ENCODE results near the gene SMIM17.

Gene SMIM17

DNA sequence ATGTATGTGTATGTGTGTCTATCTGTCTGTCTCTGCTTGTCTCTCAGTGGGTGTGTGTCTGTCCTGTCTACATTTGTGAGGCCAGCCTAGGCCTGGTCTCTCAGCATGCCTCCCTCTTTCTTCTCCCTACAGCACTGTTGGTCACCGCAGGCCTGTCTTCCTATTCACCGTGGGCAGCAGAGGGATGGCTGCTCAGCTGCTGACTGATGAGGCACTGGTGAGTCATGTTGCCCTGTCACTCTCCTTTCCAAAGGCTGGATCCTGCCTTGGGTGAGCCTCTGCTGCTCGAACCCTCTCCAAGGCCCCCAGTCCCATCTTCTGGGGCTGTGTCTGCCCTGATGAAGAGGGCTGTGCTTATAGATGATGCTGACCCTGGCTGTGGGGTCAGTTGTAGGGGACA, 41.6 kb upstream of the SMIM17 start:
- DNase-seq (ENCODE audit: low read depth) = no peak
- TF ChIP-seq, protein P1, sequence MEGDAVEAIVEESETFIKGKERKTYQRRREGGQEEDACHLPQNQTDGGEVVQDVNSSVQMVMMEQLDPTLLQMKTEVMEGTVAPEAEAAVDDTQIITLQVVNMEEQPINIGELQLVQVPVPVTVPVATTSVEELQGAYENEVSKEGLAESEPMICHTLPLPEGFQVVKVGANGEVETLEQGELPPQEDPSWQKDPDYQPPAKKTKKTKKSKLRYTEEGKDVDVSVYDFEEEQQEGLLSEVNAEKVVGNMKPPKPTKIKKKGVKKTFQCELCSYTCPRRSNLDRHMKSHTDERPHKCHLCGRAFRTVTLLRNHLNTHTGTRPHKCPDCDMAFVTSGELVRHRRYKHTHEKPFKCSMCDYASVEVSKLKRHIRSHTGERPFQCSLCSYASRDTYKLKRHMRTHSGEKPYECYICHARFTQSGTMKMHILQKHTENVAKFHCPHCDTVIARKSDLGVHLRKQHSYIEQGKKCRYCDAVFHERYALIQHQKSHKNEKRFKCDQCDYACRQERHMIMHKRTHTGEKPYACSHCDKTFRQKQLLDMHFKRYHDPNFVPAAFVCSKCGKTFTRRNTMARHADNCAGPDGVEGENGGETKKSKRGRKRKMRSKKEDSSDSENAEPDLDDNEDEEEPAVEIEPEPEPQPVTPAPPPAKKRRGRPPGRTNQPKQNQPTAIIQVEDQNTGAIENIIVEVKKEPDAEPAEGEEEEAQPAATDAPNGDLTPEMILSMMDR (IDR thresholded peaks at IDR 0.05; ENCODE audit: control insufficient read depth, extremely low read depth, insufficient read depth) = no peak
- H3K4me3 ChIP-seq (ENCODE audit: low read depth, low read length) = no peak overlapping the region

DNA sequence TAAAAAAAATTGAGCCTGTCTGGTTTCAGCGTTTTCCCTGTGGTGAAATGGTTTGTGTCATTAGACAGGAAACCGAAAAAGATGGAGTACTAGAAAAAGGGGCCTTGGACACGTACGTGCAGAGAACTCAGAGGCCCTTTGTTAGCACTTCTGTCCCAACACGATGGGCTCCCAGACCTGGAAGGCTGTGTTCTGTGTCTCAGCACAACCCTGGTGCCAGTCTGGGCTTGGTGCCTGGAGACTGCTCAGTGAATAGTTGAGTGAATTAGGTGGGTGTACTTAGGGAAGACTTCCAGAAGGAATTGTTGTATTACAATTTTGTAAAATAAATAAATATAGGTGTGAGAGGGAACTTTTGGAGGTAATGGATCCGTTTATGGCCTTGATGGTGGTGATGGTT, 39.1 kb upstream of the SMIM17 start:
- DNase-seq (ENCODE audit: low read depth) = no peak
- TF ChIP-seq, protein P1 (IDR thresholded peaks at IDR 0.05; ENCODE audit: control insufficient read depth, extremely low read depth, insufficient read depth) = no peak
- no peak overlapping the region for H3K4me3 ChIP-seq (ENCODE audit: low read depth, low read length)

DNA sequence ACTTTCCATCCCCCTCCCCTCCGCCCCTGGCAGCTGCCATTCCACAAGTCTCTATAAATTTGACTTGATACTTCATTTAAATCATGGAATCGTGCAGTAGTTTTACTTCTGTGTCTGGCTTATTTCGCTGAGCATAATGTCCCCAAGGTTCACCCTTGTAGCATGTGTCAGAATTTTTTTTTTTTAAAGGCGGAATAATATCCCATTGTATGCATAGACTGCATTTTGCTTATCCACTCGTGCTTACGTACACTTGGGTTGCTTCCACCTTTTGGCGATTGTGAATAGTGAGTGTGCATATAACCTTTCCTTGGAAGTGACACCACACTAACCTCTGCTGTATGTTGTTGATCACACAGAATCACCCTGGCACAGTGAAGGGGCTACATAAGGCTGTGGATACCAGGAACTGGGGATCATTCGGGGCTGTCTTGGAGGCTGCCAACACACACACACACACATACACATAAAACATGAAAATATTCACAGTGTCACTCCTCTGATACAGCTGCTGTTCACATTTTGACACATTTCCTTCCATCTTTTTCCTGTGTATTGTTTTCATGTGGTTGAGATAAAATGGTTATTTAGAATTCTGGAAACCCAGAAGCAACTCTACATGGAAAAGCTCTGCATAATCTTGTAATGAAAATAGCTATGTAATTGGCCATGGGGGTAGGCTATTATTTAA, 34.5 kb upstream of the SMIM17 start:
- no peak overlapping the region for H3K4me3 ChIP-seq (ENCODE audit: low read depth, low read length)
- no peak for DNase-seq (ENCODE audit: low read depth)
- TF ChIP-seq, protein P1 (IDR thresholded peaks at IDR 0.05; ENCODE audit: control insufficient read depth, extremely low read depth, insufficient read depth) = no peak

DNA sequence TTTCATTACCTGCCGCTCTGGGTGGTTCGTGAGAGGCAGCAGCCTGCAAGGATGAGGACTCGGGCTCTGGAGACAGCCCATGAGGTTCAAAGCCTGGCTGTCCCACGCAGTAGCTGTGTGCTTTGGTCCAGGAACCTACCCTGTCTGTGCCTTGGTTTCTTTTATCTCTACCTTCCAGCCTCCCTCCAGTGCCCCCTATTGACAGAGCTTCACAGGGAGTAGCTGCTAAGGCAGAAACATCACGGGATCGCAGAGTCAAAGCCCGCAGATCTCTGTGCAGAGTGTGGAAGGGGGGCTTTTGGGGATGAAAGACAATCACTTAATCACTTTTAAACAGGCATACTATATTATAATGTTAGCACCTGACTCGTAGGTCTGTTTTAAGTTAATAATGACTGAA, 31.7 kb upstream of the SMIM17 start:
- no peak overlapping the region for H3K4me3 ChIP-seq (ENCODE audit: low read depth, low read length)
- DNase-seq (ENCODE audit: low read depth) = no peak
- TF ChIP-seq, protein P1 (IDR thresholded peaks at IDR 0.05; ENCODE audit: control insufficient read depth, extremely low read depth, insufficient read depth) = no peak

DNA sequence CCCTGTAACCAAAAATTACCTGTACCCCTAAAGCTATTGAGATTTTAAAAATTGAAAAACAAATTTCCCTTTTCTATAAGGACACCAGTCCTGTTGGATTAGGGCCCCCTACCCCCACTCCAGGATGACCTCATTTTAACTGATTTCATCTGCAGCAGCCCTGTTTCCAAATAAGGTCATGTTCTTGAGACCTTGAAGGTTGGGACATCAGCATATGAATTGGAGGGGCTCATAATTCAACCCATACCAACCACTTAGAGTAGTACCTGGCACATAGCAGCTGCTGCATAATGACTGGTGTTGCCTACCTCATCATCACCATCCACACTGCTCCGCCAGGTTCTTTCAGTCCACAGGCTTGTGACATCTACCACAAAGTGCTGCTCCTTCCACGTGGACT, 30.2 kb upstream of the SMIM17 start:
- no peak for DNase-seq (ENCODE audit: low read depth)
- no peak overlapping the region for H3K4me3 ChIP-seq (ENCODE audit: low read depth, low read length)
- TF ChIP-seq, protein P1 (IDR thresholded peaks at IDR 0.05; ENCODE audit: control insufficient read depth, extremely low read depth, insufficient read depth) = no peak

DNA sequence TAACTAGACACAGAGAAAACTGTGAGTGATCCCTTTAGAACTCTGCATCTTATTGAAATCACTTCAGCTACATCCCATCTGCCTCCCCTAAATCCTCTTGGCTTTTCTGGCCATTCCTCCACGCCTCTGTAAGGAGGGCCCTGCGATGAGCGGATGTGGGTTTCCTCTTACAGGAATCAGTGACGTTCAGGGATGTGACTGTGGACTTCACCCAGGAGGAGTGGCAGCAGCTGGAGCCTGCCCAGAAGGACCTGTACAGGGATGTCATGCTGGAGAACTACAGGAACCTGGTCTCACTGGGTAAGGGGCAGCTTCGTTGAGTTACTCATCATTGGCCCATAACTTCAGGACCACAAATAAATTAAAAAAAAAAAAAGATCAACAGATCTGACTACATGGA, 29.3 kb upstream of the SMIM17 start:
- DNase-seq (ENCODE audit: low read depth) = no peak
- TF ChIP-seq, protein P1 (IDR thresholded peaks at IDR 0.05; ENCODE audit: control insufficient read depth, extremely low read depth, insufficient read depth) = no peak
- H3K4me3 ChIP-seq (ENCODE audit: low read depth, low read length) = no peak overlapping the region

DNA sequence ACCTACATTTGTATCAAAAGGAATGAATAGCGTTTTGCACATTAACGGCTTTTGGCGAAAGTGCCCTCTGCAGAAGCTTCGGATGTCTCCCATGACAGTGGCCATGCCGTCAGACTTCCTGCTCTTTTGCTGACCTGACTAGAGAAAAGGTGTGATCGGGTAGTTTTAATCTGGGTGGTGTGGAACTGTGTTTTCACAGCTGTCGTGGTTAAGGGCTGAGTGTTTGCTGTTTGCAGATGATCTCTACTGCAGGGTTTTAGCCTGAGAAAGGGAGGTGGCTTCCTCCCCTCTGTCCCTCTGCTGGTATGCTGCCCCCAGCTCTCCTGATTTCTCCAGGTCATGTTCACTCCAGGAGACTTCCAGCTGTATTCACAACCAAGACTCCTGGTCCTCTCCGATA, 25.4 kb upstream of the SMIM17 start:
- H3K4me3 ChIP-seq (ENCODE audit: low read depth, low read length) = no peak overlapping the region
- TF ChIP-seq, protein P1 (IDR thresholded peaks at IDR 0.05; ENCODE audit: control insufficient read depth, extremely low read depth, insufficient read depth) = no peak
- no peak for DNase-seq (ENCODE audit: low read depth)

All from LNCaP clone FGC (cell line).